CD4-positive, alpha-beta T cell (primary cell): ENCODE data around the gene ATP13A2. TPM values are rescaled to one million over a fixed set of nuclear protein-coding genes. Genes with fewer than 3 reads are reported as not detected.

Experiments
- ATAC-seq: fragments of 200-7000 bp; cut with Tn5 transposase; one replicate; pipeline ENCODE4 v1.10.0; 2022; ENCODE audit warnings: mild to moderate bottlenecking; ENCODE audit not compliant: poor library complexity
- CTCF ChIA-PET: fragments of 350-600 bp; sonication (Branson Sonifier 250); formaldehyde crosslinking; loops from one replicate; lab custom pipeline; 2021; ENCODE audit warnings: antibody characterized with exemption, inconsistent platforms; lab: Charles Lee
- POLR2A ChIA-PET: fragments of 350-600 bp; sonication (Branson Sonifier 250); formaldehyde crosslinking; loops from one replicate; lab custom pipeline; 2021; ENCODE audit warnings: antibody characterized with exemption, inconsistent platforms; lab: Charles Lee
- DNase-seq, 14 experiments: peaks; one replicate each; pipeline ENCODE4 v3.0.0-alpha.2; 2013 to 2020; ENCODE audit warnings: mixed read lengths in 2 of 14
- H3K27ac ChIP-seq, 2 donors: one replicate each; pipeline versions ENCODE4 v1.5.1 to v1.7.0; 2013; ENCODE audit warnings: low read length in 2 of 2, low read depth in 1 of 2, mild to moderate bottlenecking in 1 of 2
- H3K27me3 ChIP-seq, 2 experiments: 1 replicate in 1 of 2; 2 replicates in 1 of 2; pipeline versions ENCODE4 v1.6.1 to v1.7.0; 2013; ENCODE audit warnings: low read length in 2 of 2, control low read depth in 1 of 2, mild to moderate bottlenecking in 1 of 2, moderate library complexity in 1 of 2; ENCODE audit not compliant: insufficient read depth in 2 of 2, control insufficient read depth in 1 of 2
- H3K36me3 ChIP-seq: one replicate; pipeline ENCODE4 v1.6.1; 2013; ENCODE audit warnings: low read length, control low read depth; ENCODE audit not compliant: insufficient read depth
- H3K4me1 ChIP-seq: one replicate; pipeline ENCODE4 v1.6.1; 2013; ENCODE audit warnings: low read length, control low read depth; ENCODE audit not compliant: insufficient read depth
- H3K4me3 ChIP-seq: one replicate; pipeline ENCODE4 v1.5.1; 2013; ENCODE audit warnings: mild to moderate bottlenecking, low read length, moderate library complexity
- H3K9me3 ChIP-seq, 2 experiments: 1 replicate in 1 of 2; 2 replicates in 1 of 2; pipeline versions ENCODE4 v1.6.1 to v1.7.0; 2013; ENCODE audit warnings: low read length in 2 of 2, mild to moderate bottlenecking in 2 of 2, control low read depth in 1 of 2, moderate library complexity in 1 of 2; ENCODE audit not compliant: control insufficient read depth in 1 of 2, insufficient read depth in 1 of 2
- H3K27ac Mint-ChIP-seq: one replicate; pipeline ENCODE4 v1.8.0; 2020; ENCODE audit warnings: mixed read lengths
- H3K27me3 Mint-ChIP-seq: one replicate; pipeline ENCODE4 v1.8.0; 2021; ENCODE audit warnings: mixed read lengths
- H3K36me3 Mint-ChIP-seq: one replicate; pipeline ENCODE4 v1.8.0; 2021; ENCODE audit warnings: low read depth, mixed read lengths
- H3K4me1 Mint-ChIP-seq: one replicate; pipeline ENCODE4 v1.8.0; 2021; ENCODE audit warnings: low read depth, mixed read lengths
- H3K4me3 Mint-ChIP-seq: one replicate; pipeline ENCODE4 v1.8.0; 2020; ENCODE audit warnings: mild to moderate bottlenecking, mixed read lengths
- H3K9me3 Mint-ChIP-seq: one replicate; pipeline ENCODE4 v1.8.0; 2020; ENCODE audit warnings: mixed read lengths
- intact Hi-C, 2 experiments: fragments of 100-400 bp; cut with DNase I in 1 of 2; cut with micrococcal nuclease in 1 of 2; formaldehyde crosslinking; loops; one replicate each; pipeline versions ENCODE4 v1.15.1 to v1.9.0; 2023 to 2025; cut with DNase I, micrococcal nuclease
- polyA plus RNA-seq, 2 donors: library from polyadenylated mRNA; unstranded; fragments of 120-200 nt; gene quantifications; one replicate each; pipeline ENCODE4 v1.2.1, GENCODE V29; 2013
- total RNA-seq, 174 experiments: library from RNA in 2 of 174; stranded (reverse) in 2 of 174; gene quantifications; one replicate each; pipeline ENCODE4 v1.2.3 and lab custom pipeline; 2021 to 2026
- TF ChIP-seq, protein P1 (sequence below): fragments of 200-600 bp; IDR thresholded peaks from one replicate; pipeline ENCODE4 v1.8.0; 2022; ENCODE audit warnings: antibody characterized with exemption, mild to moderate bottlenecking

ATP13A2 gene, protein sequence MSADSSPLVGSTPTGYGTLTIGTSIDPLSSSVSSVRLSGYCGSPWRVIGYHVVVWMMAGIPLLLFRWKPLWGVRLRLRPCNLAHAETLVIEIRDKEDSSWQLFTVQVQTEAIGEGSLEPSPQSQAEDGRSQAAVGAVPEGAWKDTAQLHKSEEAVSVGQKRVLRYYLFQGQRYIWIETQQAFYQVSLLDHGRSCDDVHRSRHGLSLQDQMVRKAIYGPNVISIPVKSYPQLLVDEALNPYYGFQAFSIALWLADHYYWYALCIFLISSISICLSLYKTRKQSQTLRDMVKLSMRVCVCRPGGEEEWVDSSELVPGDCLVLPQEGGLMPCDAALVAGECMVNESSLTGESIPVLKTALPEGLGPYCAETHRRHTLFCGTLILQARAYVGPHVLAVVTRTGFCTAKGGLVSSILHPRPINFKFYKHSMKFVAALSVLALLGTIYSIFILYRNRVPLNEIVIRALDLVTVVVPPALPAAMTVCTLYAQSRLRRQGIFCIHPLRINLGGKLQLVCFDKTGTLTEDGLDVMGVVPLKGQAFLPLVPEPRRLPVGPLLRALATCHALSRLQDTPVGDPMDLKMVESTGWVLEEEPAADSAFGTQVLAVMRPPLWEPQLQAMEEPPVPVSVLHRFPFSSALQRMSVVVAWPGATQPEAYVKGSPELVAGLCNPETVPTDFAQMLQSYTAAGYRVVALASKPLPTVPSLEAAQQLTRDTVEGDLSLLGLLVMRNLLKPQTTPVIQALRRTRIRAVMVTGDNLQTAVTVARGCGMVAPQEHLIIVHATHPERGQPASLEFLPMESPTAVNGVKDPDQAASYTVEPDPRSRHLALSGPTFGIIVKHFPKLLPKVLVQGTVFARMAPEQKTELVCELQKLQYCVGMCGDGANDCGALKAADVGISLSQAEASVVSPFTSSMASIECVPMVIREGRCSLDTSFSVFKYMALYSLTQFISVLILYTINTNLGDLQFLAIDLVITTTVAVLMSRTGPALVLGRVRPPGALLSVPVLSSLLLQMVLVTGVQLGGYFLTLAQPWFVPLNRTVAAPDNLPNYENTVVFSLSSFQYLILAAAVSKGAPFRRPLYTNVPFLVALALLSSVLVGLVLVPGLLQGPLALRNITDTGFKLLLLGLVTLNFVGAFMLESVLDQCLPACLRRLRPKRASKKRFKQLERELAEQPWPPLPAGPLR
- total RNA-seq: 10 to 100 TPM; 27.0 to 30.6 TPM
- polyA plus RNA-seq (2013, experiment 1 of 2): 37.2 TPM
- 36.2 TPM for polyA plus RNA-seq (2013, experiment 2 of 2)
- total RNA-seq (lab: John Stamatoyannopoulos, UW): 18.8 to 86.2 (median 48.8) reads per million in 172 experiments

DNA sequence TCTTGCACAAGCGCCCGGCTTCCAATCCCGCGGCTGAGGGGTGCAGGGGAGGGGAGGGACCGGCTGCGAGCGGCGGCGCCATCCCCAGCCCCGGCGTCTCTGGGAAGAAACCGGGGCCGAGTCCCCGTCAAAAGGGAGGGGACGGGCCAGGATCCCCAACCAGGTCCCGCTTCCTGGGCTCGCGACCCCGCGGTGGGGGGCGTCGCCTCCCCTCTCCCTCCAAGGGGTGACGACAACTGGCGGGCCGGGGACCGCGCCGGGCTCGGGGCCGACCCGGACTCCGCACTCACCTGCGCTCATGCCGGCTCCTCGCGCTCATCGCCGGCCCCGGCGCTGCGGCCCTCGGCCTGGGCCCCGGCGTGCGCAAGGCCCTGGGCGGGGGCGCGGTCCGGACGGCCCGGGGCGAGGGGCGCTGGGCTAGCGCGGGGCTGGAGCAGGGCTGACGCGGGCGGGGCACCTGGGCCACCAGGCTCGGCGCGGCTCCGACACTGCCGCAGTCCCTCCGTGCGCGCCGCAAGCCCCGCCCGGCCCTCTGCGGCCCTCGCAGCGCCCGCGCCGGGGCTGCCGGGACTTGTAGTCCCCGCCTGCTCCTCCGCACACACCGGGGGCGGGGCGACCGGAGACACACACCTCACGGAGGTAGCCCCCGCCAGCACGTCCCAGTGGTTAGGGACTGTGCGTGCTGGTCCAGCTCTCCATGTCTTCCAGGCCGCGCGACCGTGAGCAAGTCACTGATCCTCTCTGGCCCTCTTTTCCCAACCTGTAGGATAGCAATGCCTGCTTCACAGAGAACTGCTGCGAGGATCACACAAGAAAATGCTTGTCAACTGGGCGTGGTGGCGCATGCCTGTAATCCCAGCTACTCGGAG is at the start of gene ATP13A2:
Gene ATP13A2 (minus strand): TSS at position 490 of the 869 bp plus-strand sequence. CDS start 190 bp downstream, at position 300.
- Histone ChIP-seq H3K4me3 (peak within 1 kb of the TSS; percentile 73), H3K27me3 (no peaks in the 10 kb centered on the region), H3K9me3 (no peaks in the 10 kb centered on the region), H3K27ac (no peak within 1 kb of the TSS), H3K36me3 (no peaks in the 10 kb centered on the region), H3K4me1 (peaks cover 35% of the 10 kb centered on the region)
- Mint-ChIP-seq H3K27ac (peak within 1 kb of the TSS; percentile 73), H3K4me1 (peaks cover 16% of the 10 kb centered on the region), H3K4me3 (peak within 1 kb of the TSS; percentile 90), H3K36me3 (peaks cover 12% of the 10 kb centered on the region), H3K27me3 (no peaks in the 10 kb centered on the region), H3K9me3 (no peaks in the 10 kb centered on the region)
- TF ChIP-seq, protein P1, sequence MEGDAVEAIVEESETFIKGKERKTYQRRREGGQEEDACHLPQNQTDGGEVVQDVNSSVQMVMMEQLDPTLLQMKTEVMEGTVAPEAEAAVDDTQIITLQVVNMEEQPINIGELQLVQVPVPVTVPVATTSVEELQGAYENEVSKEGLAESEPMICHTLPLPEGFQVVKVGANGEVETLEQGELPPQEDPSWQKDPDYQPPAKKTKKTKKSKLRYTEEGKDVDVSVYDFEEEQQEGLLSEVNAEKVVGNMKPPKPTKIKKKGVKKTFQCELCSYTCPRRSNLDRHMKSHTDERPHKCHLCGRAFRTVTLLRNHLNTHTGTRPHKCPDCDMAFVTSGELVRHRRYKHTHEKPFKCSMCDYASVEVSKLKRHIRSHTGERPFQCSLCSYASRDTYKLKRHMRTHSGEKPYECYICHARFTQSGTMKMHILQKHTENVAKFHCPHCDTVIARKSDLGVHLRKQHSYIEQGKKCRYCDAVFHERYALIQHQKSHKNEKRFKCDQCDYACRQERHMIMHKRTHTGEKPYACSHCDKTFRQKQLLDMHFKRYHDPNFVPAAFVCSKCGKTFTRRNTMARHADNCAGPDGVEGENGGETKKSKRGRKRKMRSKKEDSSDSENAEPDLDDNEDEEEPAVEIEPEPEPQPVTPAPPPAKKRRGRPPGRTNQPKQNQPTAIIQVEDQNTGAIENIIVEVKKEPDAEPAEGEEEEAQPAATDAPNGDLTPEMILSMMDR: no peak
- CTCF ChIA-PET: no interaction called here
- POLR2A ChIA-PET: interaction anchor here (0.5 to 0.6 kb wide), 2 partner anchors 64 to 138 kb away, joined by 3 to 4 read pairs; no protein-coding TSS in a partner anchor
- DNase-seq: peak; percentile 64 to 94 (median 80)
- peak; percentile 99 for ATAC-seq
- intact Hi-C loops: loop anchor here (1.0 to 5.0 kb wide), 4 partner anchors 41 to 426 kb away; partner anchors contain the start of genes RCC2 (in 1 of the 2) and SDHB (in 1 of the 2)

DNA sequence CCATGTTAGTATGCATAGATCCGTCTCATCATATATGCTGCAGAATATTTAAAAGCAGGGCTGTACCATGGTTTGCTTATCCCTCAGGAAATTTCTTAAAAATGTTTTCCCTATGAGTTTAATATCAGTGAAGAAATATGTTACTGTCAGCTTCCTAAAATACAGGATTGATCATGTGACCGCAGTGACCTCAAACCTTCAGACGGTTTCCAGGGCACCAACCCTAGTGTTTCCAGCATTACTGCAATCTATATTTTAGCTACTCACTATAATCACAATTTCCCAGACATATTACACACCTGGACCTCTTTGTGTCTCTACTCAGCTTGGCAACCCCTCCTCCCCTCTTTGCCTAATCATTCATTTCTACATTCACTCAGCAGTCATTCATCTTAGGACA is 49.8 kb upstream of the ATP13A2 start:
- Histone ChIP-seq H3K36me3 (no peaks in the 10 kb centered on the region), H3K4me1 (no peaks in the 10 kb centered on the region), H3K9me3 (peaks cover 0 to 6% of the 10 kb centered on the region in 2 experiments), H3K27ac (no peak overlapping the region), H3K4me3 (no peak overlapping the region), H3K27me3 (no peaks in the 10 kb centered on the region)
- no peak for DNase-seq
- ATAC-seq: no peak
- H3K27me3 Mint-ChIP-seq: peaks cover 10% of the 10 kb centered on the region
- no peak overlapping the region for H3K27ac Mint-ChIP-seq
- POLR2A ChIA-PET: no interaction called here
- intact Hi-C loops: loop anchor here in 1 of 2 experiments (5.0 kb wide), 2 partner anchors 176 to 276 kb away; no protein-coding TSS in a partner anchor
- no peak overlapping the region for H3K4me3 Mint-ChIP-seq
- H3K36me3 Mint-ChIP-seq: no peaks in the 10 kb centered on the region
- TF ChIP-seq, protein P1: no peak
- CTCF ChIA-PET: no interaction called here
- no peaks in the 10 kb centered on the region for H3K4me1 Mint-ChIP-seq
- no peaks in the 10 kb centered on the region for H3K9me3 Mint-ChIP-seq
